ENCODE measurements around the gene RPN2. TPM values are rescaled to one million over a fixed set of nuclear protein-coding genes. Genes with fewer than 3 reads are reported as not detected.

The RPN2 gene
- total and polyA plus RNA-seq, 12 donors: 35.7 to 403 (median 224) TPM

- DNase-seq: no peak
- Histone ChIP-seq H3K27me3 (no peaks in the 10 kb centered on the region), H3K4me3 (no peak overlapping the region), H3K9me3 (replicated peaks in 1 of 3) (no peaks in the 10 kb centered on the region), H3K27ac (no peak overlapping the region), H3K4me1 (replicated peaks in 1 of 2) (peaks cover 11 to 13% of the 10 kb centered on the region in 2 donors), H3K36me3 (replicated peaks in 1 of 2) (no peaks in the 10 kb centered on the region)
- 62 to 88% (median 75%) methylated on average over 3 to 8 of the region's 8 CpGs for WGBS, 4 donors
- intact Hi-C loops (cut with DNase I): loop anchor here (5.0 kb wide), 1 partner anchor 107 kb away; no protein-coding TSS in a partner anchor
- TF ChIP-seq, protein P1, sequence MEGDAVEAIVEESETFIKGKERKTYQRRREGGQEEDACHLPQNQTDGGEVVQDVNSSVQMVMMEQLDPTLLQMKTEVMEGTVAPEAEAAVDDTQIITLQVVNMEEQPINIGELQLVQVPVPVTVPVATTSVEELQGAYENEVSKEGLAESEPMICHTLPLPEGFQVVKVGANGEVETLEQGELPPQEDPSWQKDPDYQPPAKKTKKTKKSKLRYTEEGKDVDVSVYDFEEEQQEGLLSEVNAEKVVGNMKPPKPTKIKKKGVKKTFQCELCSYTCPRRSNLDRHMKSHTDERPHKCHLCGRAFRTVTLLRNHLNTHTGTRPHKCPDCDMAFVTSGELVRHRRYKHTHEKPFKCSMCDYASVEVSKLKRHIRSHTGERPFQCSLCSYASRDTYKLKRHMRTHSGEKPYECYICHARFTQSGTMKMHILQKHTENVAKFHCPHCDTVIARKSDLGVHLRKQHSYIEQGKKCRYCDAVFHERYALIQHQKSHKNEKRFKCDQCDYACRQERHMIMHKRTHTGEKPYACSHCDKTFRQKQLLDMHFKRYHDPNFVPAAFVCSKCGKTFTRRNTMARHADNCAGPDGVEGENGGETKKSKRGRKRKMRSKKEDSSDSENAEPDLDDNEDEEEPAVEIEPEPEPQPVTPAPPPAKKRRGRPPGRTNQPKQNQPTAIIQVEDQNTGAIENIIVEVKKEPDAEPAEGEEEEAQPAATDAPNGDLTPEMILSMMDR (IDR thresholded peaks at IDR 0.05): no peak
- no peak for TF ChIP-seq POLR2A (IDR thresholded peaks at IDR 0.05)
These were observed 100.7 kb downstream of the RPN2 start for GRCh38 chr20:37279820-37280219.

DNA sequence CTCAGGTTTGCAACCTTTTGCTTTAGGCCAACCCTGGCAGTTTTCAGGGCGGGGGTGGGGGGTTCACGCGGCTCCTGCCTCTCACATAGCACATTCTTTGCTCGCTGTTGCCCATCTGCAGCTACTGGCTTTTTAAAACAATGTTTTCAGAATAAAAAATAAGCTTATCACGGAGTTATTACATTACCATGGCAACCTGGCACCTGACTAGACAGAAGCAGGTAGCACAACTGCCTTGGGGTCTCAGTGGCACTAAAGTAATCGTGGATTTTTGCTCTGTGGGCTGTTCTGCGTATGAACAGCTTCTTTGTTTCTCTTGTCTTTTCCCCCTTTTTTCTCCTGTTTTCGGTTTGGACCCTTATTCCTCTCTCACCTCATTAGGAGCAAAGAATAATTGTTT is 101.3 kb downstream of the RPN2 start:
- intact Hi-C loops (cut with DNase I): loop anchor here (5.0 kb wide), 1 partner anchor 107 kb away; no protein-coding TSS in a partner anchor
- Histone ChIP-seq H3K9me3 (replicated peaks in 1 of 3) (no peaks in the 10 kb centered on the region), H3K4me1 (replicated peaks in 1 of 2) (peaks cover 11% of the 10 kb centered on the region in 2 donors), H3K36me3 (replicated peaks in 1 of 2) (no peaks in the 10 kb centered on the region), H3K4me3 (no peak overlapping the region), H3K27me3 (no peaks in the 10 kb centered on the region), H3K27ac (no peak overlapping the region)
- DNase-seq: no peak
- 84 to 87% (median 86%) methylated on average over 8 of the region's 8 CpGs for WGBS, 4 donors
- TF ChIP-seq, protein P1 (IDR thresholded peaks at IDR 0.05): no peak
- no peak for TF ChIP-seq POLR2A (IDR thresholded peaks at IDR 0.05)

DNA sequence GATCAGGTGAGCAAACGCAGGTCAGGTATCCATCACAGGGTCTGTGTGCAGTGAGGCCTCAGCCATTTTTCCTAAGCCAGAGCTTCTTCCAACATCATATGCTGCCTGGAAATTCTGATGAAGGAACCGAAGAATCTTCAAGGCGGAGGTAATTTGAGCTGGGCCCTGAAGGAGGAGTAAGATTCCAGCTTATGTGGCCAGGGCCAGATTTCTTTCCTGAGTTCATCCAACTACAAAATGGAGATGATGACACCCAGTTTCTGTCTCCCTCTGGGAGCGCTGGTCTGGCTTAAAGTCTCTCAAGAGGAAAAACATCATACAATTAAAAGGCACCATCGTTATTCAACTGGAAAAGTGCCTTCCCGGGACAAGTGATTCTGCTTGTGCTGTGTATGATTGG is 103.4 kb downstream of the RPN2 start:
- intact Hi-C loops (cut with DNase I): loop anchor here (5.0 kb wide), 1 partner anchor 105 kb away; no protein-coding TSS in a partner anchor
- Histone ChIP-seq H3K4me1 (replicated peaks in 1 of 2) (peaks cover 2 to 3% of the 10 kb centered on the region in 2 donors), H3K36me3 (replicated peaks in 1 of 2) (no peaks in the 10 kb centered on the region), H3K27me3 (no peaks in the 10 kb centered on the region), H3K9me3 (replicated peaks in 1 of 3) (no peaks in the 10 kb centered on the region), H3K4me3 (no peak overlapping the region), H3K27ac (no peak overlapping the region)
- TF ChIP-seq, protein P1 (IDR thresholded peaks at IDR 0.05): peak in 5 of 6 experiments; percentile 3 to 44 (median 30)
- no peak for TF ChIP-seq POLR2A (IDR thresholded peaks at IDR 0.05)
- 70 to 77% (median 72%) methylated on average over 6 of the region's 6 CpGs for WGBS, 4 donors
- peak in 1 of 7 donors; percentile 21 for DNase-seq

GRCh38 chr20:37283530-37284195 is 104.5 kb downstream of the RPN2 start:
- Histone ChIP-seq H3K9me3 (replicated peaks in 1 of 3) (no peaks in the 10 kb centered on the region), H3K27ac (no peak overlapping the region), H3K27me3 (no peaks in the 10 kb centered on the region), H3K4me3 (no peak overlapping the region), H3K36me3 (replicated peaks in 1 of 2) (no peaks in the 10 kb centered on the region), H3K4me1 (replicated peaks in 1 of 2) (peaks cover 5 to 9% of the 10 kb centered on the region in 2 donors)
- intact Hi-C loops (cut with DNase I): loop anchor here (5.0 kb wide), 1 partner anchor 104 kb away; no protein-coding TSS in a partner anchor
- no peak for DNase-seq
- WGBS, 4 donors: 79 to 93% (median 85%) methylated on average over 8 to 9 of the region's 9 CpGs
- TF ChIP-seq, protein P1 (IDR thresholded peaks at IDR 0.05): no peak
- TF ChIP-seq POLR2A (IDR thresholded peaks at IDR 0.05): no peak
